B cell (primary cell): ENCODE data around the gene LNX1. TPM values are rescaled to one million over a fixed set of nuclear protein-coding genes. Genes with fewer than 3 reads are reported as not detected.

Experiments used
- ATAC-seq: fragments of 200-7000 bp; cut with Tn5 transposase; one replicate; pipeline ENCODE4 v1.10.0; 2021; ENCODE audit warnings: low read depth, mild to moderate bottlenecking, moderate number of reproducible peaks, moderate library complexity
- CTCF ChIA-PET: fragments of 350-600 bp; sonication (Branson Sonifier 250); formaldehyde crosslinking; loops from one replicate; lab custom pipeline; 2021; ENCODE audit warnings: antibody characterized with exemption, inconsistent platforms; lab: Charles Lee
- POLR2A ChIA-PET: fragments of 350-600 bp; sonication (Branson Sonifier 250); formaldehyde crosslinking; loops from one replicate; lab custom pipeline; 2021; ENCODE audit warnings: antibody characterized with exemption; lab: Charles Lee
- DNase-seq: peaks from one replicate; pipeline ENCODE4 v3.0.0; 2013
- H2AFZ ChIP-seq: 2 replicates; pipeline ENCODE4 v1.6.1; 2012; ENCODE audit warnings: mild to moderate bottlenecking, low read depth, low read length; ENCODE audit not compliant: insufficient read depth, poor library complexity, severe bottlenecking
- H3K27ac ChIP-seq, 2 donors: 1 replicate in 1 of 2; 2 replicates in 1 of 2; pipeline ENCODE4 v1.5.1; 2012 to 2013; ENCODE audit warnings: low read length in 2 of 2, mild to moderate bottlenecking in 2 of 2, moderate library complexity in 1 of 2
- H3K27me3 ChIP-seq, 4 experiments: fragments of 200-600 bp in 1 of 4; sonication (generic) in 1 of 4; replicated peaks in 1 of 4; 1 replicate in 2 of 4; 2 replicates in 2 of 4; pipeline versions ENCODE4 v1.6.1 to v1.7.0; 2013 to 2016; ENCODE audit warnings: low read length in 3 of 4, mild to moderate bottlenecking in 2 of 4, mixed read lengths in 1 of 4, moderate library complexity in 1 of 4; ENCODE audit not compliant: insufficient read depth in 4 of 4, control insufficient read depth in 3 of 4; ENCODE audit errors: control extremely low read depth in 1 of 4
- H3K36me3 ChIP-seq, 2 experiments: replicated peaks in 1 of 2; 1 replicate in 1 of 2; 2 replicates in 1 of 2; pipeline versions ENCODE4 v1.6.1 to v1.7.1; 2013; ENCODE audit warnings: low read length in 1 of 2; ENCODE audit not compliant: insufficient read depth in 2 of 2, control insufficient read depth in 1 of 2; ENCODE audit errors: control extremely low read depth in 1 of 2, extremely low read depth in 1 of 2
- H3K4me1 ChIP-seq, 2 donors: fragments of 200-600 bp in 1 of 2; sonication (generic) in 1 of 2; 1 replicate in 1 of 2; 2 replicates in 1 of 2; pipeline versions ENCODE4 v1.5.1 to v1.6.1; 2013 to 2017; ENCODE audit warnings: low read length in 2 of 2; ENCODE audit not compliant: control insufficient read depth in 2 of 2, insufficient read depth in 2 of 2
- H3K4me2 ChIP-seq: replicated peaks from 2 replicates; pipeline ENCODE3; 2012; ENCODE audit warnings: mild to moderate bottlenecking, low read depth, low read length; ENCODE audit not compliant: poor library complexity, severe bottlenecking
- H3K4me3 ChIP-seq, 5 experiments: fragments of 200-600 bp in 1 of 5; sonication (generic) in 1 of 5; 1 replicate in 3 of 5; 2 replicates in 2 of 5; pipeline versions ENCODE4 v1.5.1 to v1.7.0; 2011 to 2016; ENCODE audit warnings: low read length in 4 of 5, mild to moderate bottlenecking in 4 of 5, low read depth in 2 of 5, control low read depth in 1 of 5, moderate library complexity in 1 of 5; ENCODE audit not compliant: insufficient read depth in 1 of 5; ENCODE audit errors: control extremely low read depth in 1 of 5, extremely low read depth in 1 of 5
- H3K79me2 ChIP-seq: fragments of 200-600 bp; sonication (generic); one replicate; pipeline ENCODE4 v1.6.0; 2016; ENCODE audit warnings: low read length; ENCODE audit not compliant: control insufficient read depth, insufficient read depth
- H3K9ac ChIP-seq: fragments of 200-600 bp; sonication (generic); 2 replicates; pipeline ENCODE4 v1.6.1; 2017; ENCODE audit warnings: mild to moderate bottlenecking, low read length, moderate library complexity
- H3K9me3 ChIP-seq, 3 donors: one replicate each; pipeline versions ENCODE4 v1.6.1 to v1.7.1; 2013; ENCODE audit warnings: low read length in 2 of 3; ENCODE audit not compliant: control insufficient read depth in 2 of 3, insufficient read depth in 1 of 3; ENCODE audit errors: control extremely low read depth in 1 of 3
- H4K20me1 ChIP-seq: 2 replicates; pipeline ENCODE4 v1.6.0; 2012; ENCODE audit warnings: mild to moderate bottlenecking, low read length; ENCODE audit not compliant: insufficient read depth, control insufficient read depth, poor library complexity, severe bottlenecking
- H3K27ac Mint-ChIP-seq: one replicate; pipeline ENCODE4 v1.8.0; 2021; ENCODE audit warnings: mixed read lengths
- H3K27me3 Mint-ChIP-seq: one replicate; pipeline ENCODE4 v1.8.0; 2021; ENCODE audit warnings: mixed read lengths
- H3K4me1 Mint-ChIP-seq: one replicate; pipeline ENCODE4 v1.8.0; 2021; ENCODE audit warnings: mixed read lengths
- H3K4me3 Mint-ChIP-seq: one replicate; pipeline ENCODE4 v1.8.0; 2021; ENCODE audit warnings: mixed read lengths
- H3K9me3 Mint-ChIP-seq: one replicate; pipeline ENCODE4 v1.8.0; 2022; ENCODE audit warnings: mixed read lengths; ENCODE audit not compliant: insufficient read depth
- EZH2 ChIP-seq: IDR thresholded peaks from 2 replicates; pipeline ENCODE4 v1.6.1; 2012; ENCODE audit warnings: borderline replicate concordance, low read depth, mild to moderate bottlenecking, moderate library complexity, low read length; ENCODE audit not compliant: insufficient read depth, poor library complexity, severe bottlenecking
- WGBS: methylation state at CpG from one replicate; pipeline ENCODE4 v1.1.5; 2013; ENCODE audit warnings: missing lambda C conversion rate; ENCODE audit not compliant: insufficient coverage; 5-methylcytosine and 5-hydroxymethylcytosine counted together
- intact Hi-C: fragments of 100-400 bp; cut with micrococcal nuclease; formaldehyde crosslinking; loops from one replicate; pipeline ENCODE4 v1.10.0; 2022
- polyA plus RNA-seq: library from polyadenylated mRNA; depleted of rRNA; stranded (reverse); fragments of >200 nt; gene quantifications from 2 replicates; pipeline ENCODE4 v1.2.3, GENCODE V29; 2012
- total RNA-seq, 2 donors: library from RNA; stranded (reverse); fragments of 120-200 nt in 1 of 2; gene quantifications; 1 replicate in 1 of 2; 2 replicates in 1 of 2; pipeline versions ENCODE4 v1.2.3 to v1.2.4, GENCODE V29; 2013 to 2022
- TF ChIP-seq, protein P1 (sequence below): fragments of 200-600 bp; IDR thresholded peaks from one replicate; pipeline ENCODE4 v1.8.0; 2022; ENCODE audit warnings: antibody characterized with exemption, mild to moderate bottlenecking

The LNX1 gene
- total and polyA plus RNA-seq, 2 donors (not counting 1 experiment from before 2014, with no cell fraction given): not detected

DNA sequence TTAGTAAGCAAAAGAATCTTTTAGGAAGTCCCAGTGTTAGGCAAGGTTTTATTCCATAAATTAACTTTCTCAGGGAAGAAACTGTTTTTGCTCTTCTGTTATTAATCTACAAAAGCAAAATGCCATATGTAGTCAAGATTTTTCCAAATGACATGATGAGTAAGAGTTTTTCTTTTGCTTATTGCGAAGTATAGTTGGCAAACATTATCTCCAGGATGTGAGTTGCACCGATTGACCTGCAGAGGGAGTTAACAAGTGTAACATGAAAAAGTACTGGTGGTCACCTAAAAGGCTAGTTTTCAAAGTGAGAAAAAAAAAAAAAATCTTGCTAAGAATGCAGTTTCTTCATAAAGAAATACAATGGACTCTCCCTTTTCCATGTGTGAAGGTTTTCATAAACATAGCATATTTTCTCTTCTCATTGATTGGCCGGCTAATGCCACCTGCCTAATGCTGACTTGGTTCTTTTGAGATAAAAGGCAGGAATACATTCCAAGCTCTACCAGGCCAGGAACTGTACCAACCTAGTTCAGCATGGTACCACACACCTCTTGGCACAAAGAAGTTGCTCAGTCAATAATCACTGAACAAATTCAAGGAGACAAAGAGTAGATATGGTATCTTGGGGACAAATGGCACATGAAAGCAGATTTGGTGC lies 100.2 kb downstream of the LNX1 start:
- no CpG with 5 or more reads among the region's 3 CpGs for WGBS

More for the DNA sequence above, 100.2 kb downstream of the LNX1 start:
- DNase-seq (peak; percentile 5), ATAC-seq (no peak)
- no peaks in the 10 kb centered on the region for H3K4me1 Mint-ChIP-seq
- Histone ChIP-seq H4K20me1 (no peaks in the 10 kb centered on the region), H3K36me3 (no peaks in the 10 kb centered on the region), H3K4me3 (no peak overlapping the region), H2AFZ (no peak overlapping the region), H3K9me3 (no peaks in the 10 kb centered on the region), H3K9ac (no peak overlapping the region), H3K4me2 (no peak overlapping the region), H3K27ac (no peak overlapping the region), H3K79me2 (no peaks in the 10 kb centered on the region), H3K4me1 (no peaks in the 10 kb centered on the region), H3K27me3 (peaks cover 0 to 5% (median 0%) of the 10 kb centered on the region in 4 experiments)
- no peaks in the 10 kb centered on the region for H3K9me3 Mint-ChIP-seq
- H3K27ac Mint-ChIP-seq: no peak overlapping the region
- TF ChIP-seq, protein P1, sequence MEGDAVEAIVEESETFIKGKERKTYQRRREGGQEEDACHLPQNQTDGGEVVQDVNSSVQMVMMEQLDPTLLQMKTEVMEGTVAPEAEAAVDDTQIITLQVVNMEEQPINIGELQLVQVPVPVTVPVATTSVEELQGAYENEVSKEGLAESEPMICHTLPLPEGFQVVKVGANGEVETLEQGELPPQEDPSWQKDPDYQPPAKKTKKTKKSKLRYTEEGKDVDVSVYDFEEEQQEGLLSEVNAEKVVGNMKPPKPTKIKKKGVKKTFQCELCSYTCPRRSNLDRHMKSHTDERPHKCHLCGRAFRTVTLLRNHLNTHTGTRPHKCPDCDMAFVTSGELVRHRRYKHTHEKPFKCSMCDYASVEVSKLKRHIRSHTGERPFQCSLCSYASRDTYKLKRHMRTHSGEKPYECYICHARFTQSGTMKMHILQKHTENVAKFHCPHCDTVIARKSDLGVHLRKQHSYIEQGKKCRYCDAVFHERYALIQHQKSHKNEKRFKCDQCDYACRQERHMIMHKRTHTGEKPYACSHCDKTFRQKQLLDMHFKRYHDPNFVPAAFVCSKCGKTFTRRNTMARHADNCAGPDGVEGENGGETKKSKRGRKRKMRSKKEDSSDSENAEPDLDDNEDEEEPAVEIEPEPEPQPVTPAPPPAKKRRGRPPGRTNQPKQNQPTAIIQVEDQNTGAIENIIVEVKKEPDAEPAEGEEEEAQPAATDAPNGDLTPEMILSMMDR: peak; percentile 42
- no peak for TF ChIP-seq EZH2
- ChIA-PET POLR2A (no interaction called here), CTCF (interaction anchor here (0.7 to 2.5 kb wide), 8 partner anchors 10 to 1608 kb away, joined by 3 to 11 read pairs (median 4); no protein-coding TSS in a partner anchor)
- H3K4me3 Mint-ChIP-seq: no peak overlapping the region
- peaks cover 15% of the 10 kb centered on the region for H3K27me3 Mint-ChIP-seq
- intact Hi-C loops: loop anchor here (5.0 kb wide), 1 partner anchor 741 kb away; no protein-coding TSS in a partner anchor
